GM10248 (cell line): ENCODE data around the gene ACADL.
A peak's percentile ranks its signal among the peaks of the same experiment; 100 is the strongest.

ENCODE experiments used
- CTCF ChIA-PET: fragments of 300-600 bp; sonication (Branson Sonifier 250); formaldehyde crosslinking; extraction: SDS; loops from one replicate; lab custom pipeline; 2021; ENCODE audit warnings: antibody characterized with exemption; lab: Yijun Ruan, JAX
- POLR2A ChIA-PET: fragments of 350-650 bp; sonication (Branson Sonifier 250); formaldehyde crosslinking; extraction: SDS; loops from one replicate; lab custom pipeline; 2020; ENCODE audit warnings: antibody characterized with exemption; lab: Yijun Ruan, JAX
- DNase-seq: peaks from one replicate; pipeline ENCODE4 v3.0.0; 2012; ENCODE audit errors: extremely low spot score
- CTCF ChIP-seq: IDR thresholded peaks from 2 replicates; pipeline ENCODE4 v1.5.1; 2012; ENCODE audit warnings: mild to moderate bottlenecking, low read depth; ENCODE audit errors: extremely low read depth, missing control alignments, control extremely low read depth

Gene ACADL

GRCh38 chr2:210199186-210199765 lies 26.0 kb downstream of the ACADL start:
- ChIA-PET CTCF (interaction anchor here (0.6 to 5.7 kb wide), 31 partner anchors 10 to 865 kb away, joined by 3 to 95 read pairs (median 4); partner anchors contain the start of gene KANSL1L), POLR2A (no interaction called here)
- peak; percentile 47 for TF ChIP-seq CTCF

GRCh38 chr2:210198326-210198725 lies 26.9 kb downstream of the ACADL start:
- DNase-seq: no peak
- CTCF ChIA-PET: interaction anchor here (0.7 to 5.7 kb wide), 28 partner anchors 10 to 864 kb away, joined by 3 to 95 read pairs (median 4); partner anchors contain the start of gene KANSL1L
- no peak for TF ChIP-seq CTCF
- POLR2A ChIA-PET: no interaction called here

More at GRCh38 chr2:210199186-210199765, 26.0 kb downstream of the ACADL start:
- peak; percentile 12 for DNase-seq

GRCh38 chr2:210197720-210198119 lies 27.5 kb downstream of the ACADL start:
- no peak for TF ChIP-seq CTCF
- ChIA-PET CTCF (interaction anchor here (1.3 to 5.7 kb wide), 8 partner anchors 12 to 265 kb away, joined by 3 to 95 read pairs (median 6); partner anchors contain the start of gene KANSL1L), POLR2A (no interaction called here)
- DNase-seq: no peak

DNA sequence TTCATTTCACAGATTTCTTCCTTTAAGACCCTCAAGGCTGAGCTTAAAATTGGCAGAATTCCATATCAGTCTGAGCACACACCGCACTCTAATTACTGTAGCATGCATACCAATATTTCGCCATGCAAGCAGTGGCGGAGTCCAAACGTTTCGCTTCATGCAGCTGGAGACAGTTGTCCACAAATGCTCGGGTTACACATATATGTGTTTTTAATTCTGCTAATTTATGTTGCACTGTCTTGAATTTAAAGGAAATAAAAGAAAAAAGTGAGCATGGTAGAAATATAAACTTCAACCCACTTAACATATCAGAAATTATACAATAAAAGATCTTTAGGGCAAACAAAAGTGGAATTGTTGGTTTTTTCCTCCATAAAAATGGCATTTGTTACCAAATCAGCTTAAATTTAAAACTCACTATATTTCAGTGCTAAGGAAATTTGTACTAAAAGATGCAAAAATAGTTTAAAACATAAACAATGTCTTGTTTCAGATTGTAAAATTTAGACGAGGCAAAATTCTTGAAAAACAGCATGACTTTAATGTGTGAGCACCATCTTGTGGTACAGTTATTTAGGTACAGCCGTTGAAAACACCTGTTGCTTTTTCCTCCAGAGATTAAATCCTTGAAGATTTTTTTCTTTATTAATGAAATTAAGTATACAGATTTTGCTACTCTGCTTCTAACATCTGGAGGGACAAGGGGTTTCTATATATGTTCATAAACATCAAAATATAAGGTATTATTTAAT lies 30.0 kb downstream of the ACADL start:
- peak; percentile 71 for TF ChIP-seq CTCF
- DNase-seq: peak; percentile 24
- ChIA-PET CTCF (interaction anchor here (1.0 to 5.7 kb wide), 14 partner anchors 9 to 638 kb away, joined by 3 to 95 read pairs (median 4); no protein-coding TSS in a partner anchor), POLR2A (no interaction called here)

- ChIA-PET CTCF (interaction anchor here (1.3 kb wide), 1 partner anchor 9 kb away, joined by 3 read pairs; no protein-coding TSS in a partner anchor), POLR2A (no interaction called here)
- TF ChIP-seq CTCF: no peak
- DNase-seq: no peak
Measured at GRCh38 chr2:210190345-210190744, 34.9 kb downstream of the ACADL start.

DNA sequence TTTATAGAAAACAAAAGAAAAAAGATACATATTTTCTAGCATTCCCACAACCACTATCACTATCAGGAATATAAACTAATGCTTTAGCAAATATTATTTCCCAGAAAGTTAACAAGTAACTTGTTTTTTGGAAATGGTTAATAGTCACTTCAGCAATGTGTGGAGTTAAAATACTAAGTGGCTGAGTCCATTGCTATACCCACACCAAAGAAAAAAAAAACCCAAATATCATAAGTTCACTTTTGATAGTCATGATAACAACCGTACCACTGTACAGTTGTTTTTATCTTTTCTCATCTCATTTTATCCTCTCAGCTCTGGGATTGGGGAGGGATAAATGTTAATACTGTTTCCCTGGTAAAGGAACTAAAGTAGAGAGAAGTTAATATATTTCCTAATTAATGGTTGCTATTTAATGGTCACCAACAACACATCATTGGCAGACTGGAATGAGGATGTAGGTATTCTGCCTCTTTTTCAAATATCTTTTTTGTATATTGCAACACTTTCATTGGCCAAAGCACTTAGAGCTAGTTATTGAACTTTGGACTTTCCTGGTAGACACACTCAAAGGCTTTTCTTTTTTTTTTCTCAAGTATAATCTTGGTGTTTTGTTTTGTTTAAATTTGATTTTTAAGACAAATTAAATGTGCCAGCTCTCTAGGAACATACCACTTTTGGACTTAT lies 35.7 kb downstream of the ACADL start:
- TF ChIP-seq CTCF: no peak
- POLR2A ChIA-PET: no interaction called here
- CTCF ChIA-PET: interaction anchor here (1.3 kb wide), 1 partner anchor 10 kb away, joined by 3 read pairs; no protein-coding TSS in a partner anchor
- DNase-seq: no peak
